IPS-20b (cell line): ENCODE data around the gene VASH2.
"Not testable (repeated sequence)": the region's sequence is repeated elsewhere in the genome, so short reads cannot be mapped to it uniquely, and the experiment has no call there.

Experiments
- H3K27ac ChIP-seq: one replicate; pipeline ENCODE4 v1.5.1; 2013; ENCODE audit warnings: low read length
- H3K27me3 ChIP-seq: 2 replicates; pipeline ENCODE4 v1.6.1; 2013; ENCODE audit warnings: mild to moderate bottlenecking, low read length, inconsistent platforms; ENCODE audit not compliant: insufficient read depth
- H3K36me3 ChIP-seq: 2 replicates; pipeline ENCODE4 v1.6.1; 2013; ENCODE audit warnings: low read depth, mild to moderate bottlenecking, inconsistent platforms, low read length, moderate library complexity; ENCODE audit not compliant: insufficient read depth
- H3K4me1 ChIP-seq: 2 replicates; pipeline ENCODE4 v1.6.1; 2013; ENCODE audit warnings: mild to moderate bottlenecking, control low read depth, inconsistent platforms, low read length, moderate library complexity; ENCODE audit not compliant: insufficient read depth
- H3K4me3 ChIP-seq: 2 replicates; pipeline ENCODE4 v1.5.1; 2013; ENCODE audit warnings: mild to moderate bottlenecking, low read length, inconsistent platforms
- H3K9ac ChIP-seq: 2 replicates; pipeline ENCODE4 v1.6.1; 2013; ENCODE audit warnings: low read depth, mild to moderate bottlenecking, inconsistent platforms, low read length, moderate library complexity
- H3K9me3 ChIP-seq: 2 replicates; pipeline ENCODE4 v1.6.1; 2013; ENCODE audit warnings: mild to moderate bottlenecking, low read depth, low read length, inconsistent platforms; ENCODE audit not compliant: insufficient read depth

The VASH2 gene

GRCh38 chr1:213019450-213019849, 69.1 kb downstream of the VASH2 start:
- H3K9ac ChIP-seq, result no peak overlapping the region
- H3K36me3 ChIP-seq, result no peaks in the 10 kb centered on the region
- no peaks in the 10 kb centered on the region for H3K27me3 ChIP-seq
- no peak overlapping the region for H3K4me3 ChIP-seq
- no peaks in the 10 kb centered on the region for H3K9me3 ChIP-seq
- H3K4me1 ChIP-seq, result no peaks in the 10 kb centered on the region; the same call in 1 of the 2 replicates
- no peak overlapping the region for H3K27ac ChIP-seq

- no peak overlapping the region for H3K4me3 ChIP-seq
- H3K4me1 ChIP-seq, result no peaks in the 10 kb centered on the region
- H3K36me3 ChIP-seq, result no peaks in the 10 kb centered on the region
- H3K9me3 ChIP-seq, result peaks cover 4% of the 10 kb centered on the region; the same call in 1 of the 2 replicates
- no peaks in the 10 kb centered on the region for H3K27me3 ChIP-seq
- H3K9ac ChIP-seq, result no peak overlapping the region
- no peak overlapping the region for H3K27ac ChIP-seq
Observed at GRCh38 chr1:213020016-213020415, 69.7 kb downstream of the VASH2 start.

GRCh38 chr1:213027024-213027423, 76.7 kb downstream of the VASH2 start:
- H3K4me3 ChIP-seq, result not testable (repeated sequence)

GRCh38 chr1:213032651-213033050, 82.3 kb downstream of the VASH2 start:
- H3K36me3 ChIP-seq, result no peaks in the 10 kb centered on the region
- H3K27ac ChIP-seq, result no peak overlapping the region
- H3K4me1 ChIP-seq, result no peaks in the 10 kb centered on the region

More at GRCh38 chr1:213027024-213027423, 76.7 kb downstream of the VASH2 start:
- not testable (repeated sequence) for H3K9me3 ChIP-seq, H3K27ac ChIP-seq, H3K27me3 ChIP-seq, H3K4me1 ChIP-seq, H3K9ac ChIP-seq, H3K36me3 ChIP-seq

GRCh38 chr1:213034713-213035112, 84.4 kb downstream of the VASH2 start:
- no peaks in the 10 kb centered on the region for H3K27me3 ChIP-seq
- no peaks in the 10 kb centered on the region for H3K9me3 ChIP-seq
- H3K9ac ChIP-seq, result no peak overlapping the region
- no peak overlapping the region for H3K4me3 ChIP-seq
- H3K4me1 ChIP-seq, result no peaks in the 10 kb centered on the region
- H3K36me3 ChIP-seq, result no peaks in the 10 kb centered on the region
- H3K27ac ChIP-seq, result no peak overlapping the region

More at GRCh38 chr1:213032651-213033050, 82.3 kb downstream of the VASH2 start:
- Histone ChIP-seq H3K9me3 (no peaks in the 10 kb centered on the region), H3K4me3 (no peak overlapping the region), H3K9ac (no peak overlapping the region), H3K27me3 (no peaks in the 10 kb centered on the region)

- no peaks in the 10 kb centered on the region for H3K9me3 ChIP-seq
- H3K36me3 ChIP-seq, result no peaks in the 10 kb centered on the region
- H3K4me3 ChIP-seq, result no peak overlapping the region
- no peak overlapping the region for H3K27ac ChIP-seq
- no peaks in the 10 kb centered on the region for H3K4me1 ChIP-seq
- H3K9ac ChIP-seq, result no peak overlapping the region
- no peaks in the 10 kb centered on the region for H3K27me3 ChIP-seq
Observed at GRCh38 chr1:213035573-213035972, 85.2 kb downstream of the VASH2 start.
